Hepatocyte (in vitro differentiated cells): ENCODE measurements around the gene NKX2-2. TPM values are rescaled to one million over a fixed set of nuclear protein-coding genes. Genes with fewer than 3 reads are reported as not detected.
A peak's percentile ranks its signal among the peaks of the same experiment; 100 is the strongest.
"Not testable (repeated sequence)": the region's sequence is repeated elsewhere in the genome, so short reads cannot be mapped to it uniquely, and the experiment has no call there.

ENCODE experiments used
- DNase-seq: peaks from one replicate; pipeline ENCODE4 v3.0.0-alpha.2; 2016; ENCODE audit warnings: low spot score
- H2AFZ ChIP-seq: fragments of 200-600 bp; sonication (generic); 2 replicates; pipeline ENCODE4 v1.6.0; 2016; ENCODE audit warnings: antibody characterized with exemption, mild to moderate bottlenecking
- H3K27ac ChIP-seq: fragments of 200-600 bp; sonication (generic); 2 replicates; pipeline ENCODE4 v1.5.1; 2016; ENCODE audit warnings: mild to moderate bottlenecking
- H3K27me3 ChIP-seq: fragments of 200-600 bp; sonication (generic); 2 replicates; pipeline ENCODE4 v1.6.1; 2016
- H3K36me3 ChIP-seq: fragments of 200-600 bp; sonication (generic); replicated peaks from 2 replicates; pipeline ENCODE4 v1.5.1; 2016; ENCODE audit warnings: low read depth; ENCODE audit not compliant: insufficient read depth
- H3K4me1 ChIP-seq: fragments of 200-600 bp; sonication (generic); 2 replicates; pipeline ENCODE4 v1.5.1; 2016; ENCODE audit warnings: mild to moderate bottlenecking, moderate library complexity; ENCODE audit not compliant: insufficient read depth
- H3K4me2 ChIP-seq: fragments of 200-600 bp; sonication (generic); 2 replicates; pipeline ENCODE4 v1.6.0; 2016
- H3K4me3 ChIP-seq: fragments of 200-600 bp; sonication (generic); 2 replicates; pipeline ENCODE4 v1.5.1; 2016; ENCODE audit warnings: mild to moderate bottlenecking
- H3K79me2 ChIP-seq: fragments of 200-600 bp; sonication (generic); 2 replicates; pipeline ENCODE4 v1.6.0; 2017; ENCODE audit warnings: mild to moderate bottlenecking
- H3K9me2 ChIP-seq: fragments of 200-600 bp; sonication (generic); replicated peaks from 2 replicates; pipeline ENCODE4 v1.6.0; 2017; ENCODE audit warnings: mild to moderate bottlenecking; ENCODE audit not compliant: insufficient read depth
- H3K9me3 ChIP-seq: fragments of 200-600 bp; sonication (generic); 2 replicates; pipeline ENCODE4 v1.5.1; 2016; ENCODE audit warnings: low read depth, mild to moderate bottlenecking
- H4K20me1 ChIP-seq: fragments of 200-600 bp; sonication (generic); 2 replicates; pipeline ENCODE4 v1.6.0; 2016; ENCODE audit warnings: mild to moderate bottlenecking; ENCODE audit not compliant: insufficient read depth, poor library complexity, severe bottlenecking
- CTCF ChIP-seq: fragments of 200-600 bp; sonication (generic); IDR thresholded peaks from 2 replicates; pipeline ENCODE4 v1.5.1; 2016; ENCODE audit warnings: antibody characterized with exemption, mild to moderate bottlenecking; ENCODE audit not compliant: poor library complexity
- EZH2 ChIP-seq: fragments of 200-600 bp; sonication (generic); IDR thresholded peaks from 2 replicates; pipeline ENCODE4 v1.6.1; 2016; ENCODE audit warnings: antibody characterized with exemption, mild to moderate bottlenecking, borderline replicate concordance
- EZH2phosphoT487 ChIP-seq: fragments of 200-600 bp; sonication (generic); IDR thresholded peaks from one replicate; pipeline ENCODE4 v1.6.1; 2018; ENCODE audit warnings: antibody characterized with exemption, mild to moderate bottlenecking, low read depth, moderate library complexity; ENCODE audit not compliant: unreplicated experiment, severe bottlenecking
- WGBS: methylation state at CpG from one replicate; pipeline ENCODE4 v1.1.6; 2016; ENCODE audit warnings: low lambda C conversion rate; ENCODE audit errors: missing lambda C conversion rate; 5-methylcytosine and 5-hydroxymethylcytosine counted together
- polyA plus RNA-seq: library from polyadenylated mRNA; unstranded; fragments of >200 nt; fragmentation: Nextera tagmentation; extraction: Ambion mirVana; gene quantifications from 2 replicates; pipeline ENCODE4 v1.2.1, GENCODE V29; 2016
- total RNA-seq: library from RNA; depleted of rRNA; stranded (reverse); fragments of >200 nt; gene quantifications from 2 replicates; pipeline ENCODE4 v1.2.3, GENCODE V29; 2014

NKX2-2 gene
- total and polyA plus RNA-seq, 2 experiments from 2014 or later: 0.33 TPM; not detected in 1

- Histone ChIP-seq H3K36me3 (no peaks in the 10 kb centered on the region), H3K4me1 (no peaks in the 10 kb centered on the region), H3K9me2 (no peaks in the 10 kb centered on the region), H3K4me3 (no peak overlapping the region), H2AFZ (no peak overlapping the region), H4K20me1 (no peaks in the 10 kb centered on the region), H3K79me2 (no peaks in the 10 kb centered on the region), H3K9me3 (no peaks in the 10 kb centered on the region), H3K4me2 (no peak overlapping the region), H3K27ac (no peak overlapping the region), H3K27me3 (peaks cover 56% of the 10 kb centered on the region)
- 40% methylated on average over 2 of the region's 2 CpGs for WGBS
- DNase-seq: no peak
- TF ChIP-seq CTCF (peak; percentile 42), EZH2phosphoT487 (no peak), EZH2 (no peak)
These were observed 23.8 kb downstream of the NKX2-2 start for GRCh38 chr20:21490105-21490504.

GRCh38 chr20:21480144-21480543, 33.7 kb downstream of the NKX2-2 start:
- WGBS: 81% methylated on average over 2 of the region's 2 CpGs
- H3K4me1 ChIP-seq, H3K79me2 ChIP-seq, H4K20me1 ChIP-seq, H3K4me3 ChIP-seq, H3K9me2 ChIP-seq, H2AFZ ChIP-seq, H3K4me2 ChIP-seq, DNase-seq, H3K36me3 ChIP-seq, H3K9me3 ChIP-seq, H3K27ac ChIP-seq: not testable (repeated sequence)
- H3K27me3 ChIP-seq: peaks cover 14% of the 10 kb centered on the region

GRCh38 chr20:21465799-21466198, 48.1 kb downstream of the NKX2-2 start:
- DNase-seq: no peak
- Histone ChIP-seq H4K20me1 (no peaks in the 10 kb centered on the region), H3K4me2 (no peak overlapping the region), H3K4me3 (no peak overlapping the region), H3K27ac (no peak overlapping the region), H2AFZ (no peak overlapping the region), H3K9me2 (no peaks in the 10 kb centered on the region), H3K27me3 (peaks cover 3% of the 10 kb centered on the region), H3K4me1 (no peaks in the 10 kb centered on the region), H3K36me3 (no peaks in the 10 kb centered on the region), H3K79me2 (no peaks in the 10 kb centered on the region), H3K9me3 (no peaks in the 10 kb centered on the region)
- TF ChIP-seq EZH2phosphoT487: no peak
- TF ChIP-seq CTCF: no peak
- no peak for TF ChIP-seq EZH2

- Histone ChIP-seq H3K4me3 (no peak overlapping the region), H3K9me3 (no peaks in the 10 kb centered on the region), H3K4me1 (no peaks in the 10 kb centered on the region), H3K9me2 (no peaks in the 10 kb centered on the region), H3K36me3 (no peaks in the 10 kb centered on the region), H4K20me1 (no peaks in the 10 kb centered on the region), H3K79me2 (no peaks in the 10 kb centered on the region), H3K27ac (no peak overlapping the region), H2AFZ (no peak overlapping the region), H3K4me2 (no peak overlapping the region), H3K27me3 (peaks cover 4% of the 10 kb centered on the region)
- no peak for DNase-seq
- 86% methylated on average over 2 of the region's 2 CpGs for WGBS
- no peak for TF ChIP-seq EZH2
- TF ChIP-seq CTCF: no peak
- no peak for TF ChIP-seq EZH2phosphoT487
These were observed 48.9 kb downstream of the NKX2-2 start for GRCh38 chr20:21464916-21465315.

Other genes starting within 250 kb of the NKX2-2 start
- gene XRN2, start 210.7 kb downstream of the NKX2-2 start, total RNA-seq: 73.7 and 79.1 TPM in 2 replicates
- gene XRN2, start 210.7 kb downstream of the NKX2-2 start, polyA plus RNA-seq: 39.6 and 42.7 TPM in 2 replicates
- not detected in 2 replicates for gene NKX2-4, start 116.5 kb downstream of the NKX2-2 start, total RNA-seq
- gene NKX2-4, start 116.5 kb downstream of the NKX2-2 start, polyA plus RNA-seq: not detected in 2 replicates
- gene PAX1, start 191.6 kb upstream of the NKX2-2 start, total RNA-seq: 0.44 TPM in 1 of 2 replicates, not detected in the other
- not detected in 2 replicates for gene PAX1, start 191.6 kb upstream of the NKX2-2 start, polyA plus RNA-seq